Progenitor cell of endocrine pancreas (in vitro differentiated cells): Measurements from ENCODE around the gene MID2. TPM values are rescaled to one million over a fixed set of nuclear protein-coding genes. Genes with fewer than 3 reads are reported as not detected.

ENCODE experiments used
- DNase-seq: peaks from one replicate; pipeline ENCODE4 v3.0.0; 2021; ENCODE audit warnings: low spot score; ENCODE audit not compliant: unreplicated experiment
- H3K27ac Mint-ChIP-seq: 2 replicates; pipeline ENCODE4 v1.8.0; 2021; ENCODE audit warnings: mild to moderate bottlenecking, moderate library complexity, mixed read lengths
- H3K27me3 Mint-ChIP-seq: 2 replicates; pipeline ENCODE4 v1.8.0; 2021; ENCODE audit warnings: mixed read lengths
- H3K36me3 Mint-ChIP-seq: 2 replicates; pipeline ENCODE4 v1.8.0; 2022; ENCODE audit warnings: mixed read lengths; ENCODE audit not compliant: insufficient read depth
- H3K4me1 Mint-ChIP-seq: 2 replicates; pipeline ENCODE4 v1.8.0; 2021; ENCODE audit warnings: low read depth, mixed read lengths
- H3K4me3 Mint-ChIP-seq: 2 replicates; pipeline ENCODE4 v1.8.0; 2021; ENCODE audit warnings: low read depth, mild to moderate bottlenecking, moderate library complexity, mixed read lengths
- H3K9me3 Mint-ChIP-seq: 2 replicates; pipeline ENCODE4 v1.8.0; 2021; ENCODE audit warnings: low read depth, mixed read lengths
- total RNA-seq: library from RNA; stranded (reverse); gene quantifications from 2 replicates; pipeline ENCODE4 v1.2.1, GENCODE V29; 2021
- TF ChIP-seq, protein P1 (sequence below): fragments of 200-600 bp; sonication (generic); IDR thresholded peaks from one replicate; pipeline ENCODE4 v1.5.0; 2021; ENCODE audit warnings: antibody characterized with exemption, mild to moderate bottlenecking; ENCODE audit not compliant: unreplicated experiment

MID2 gene
- total RNA-seq, 1 donor from 2014 or later = 5.9 TPM

DNA sequence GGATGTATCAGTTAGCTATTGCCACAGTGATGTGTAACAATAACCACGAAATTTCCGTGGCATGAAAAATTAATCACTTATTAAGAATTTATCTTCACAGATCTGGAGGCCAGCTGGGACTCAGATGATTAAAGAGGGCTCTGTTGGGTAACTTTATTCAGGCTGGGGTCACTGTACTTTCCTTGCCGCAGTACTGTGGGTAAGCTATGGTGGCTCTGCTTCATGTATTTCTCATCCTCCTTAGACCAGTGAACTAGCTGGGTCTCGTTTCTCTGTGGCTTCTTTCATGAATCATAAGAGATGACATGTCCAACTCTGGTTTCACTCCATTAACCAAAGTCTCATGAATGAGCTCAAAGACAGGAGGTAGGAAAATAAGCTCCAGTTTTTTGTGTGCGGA, 143.0 kb downstream of the MID2 start:
- no peaks in the 10 kb centered on the region for H3K36me3 Mint-ChIP-seq
- peaks cover 13% of the 10 kb centered on the region for H3K9me3 Mint-ChIP-seq

DNA sequence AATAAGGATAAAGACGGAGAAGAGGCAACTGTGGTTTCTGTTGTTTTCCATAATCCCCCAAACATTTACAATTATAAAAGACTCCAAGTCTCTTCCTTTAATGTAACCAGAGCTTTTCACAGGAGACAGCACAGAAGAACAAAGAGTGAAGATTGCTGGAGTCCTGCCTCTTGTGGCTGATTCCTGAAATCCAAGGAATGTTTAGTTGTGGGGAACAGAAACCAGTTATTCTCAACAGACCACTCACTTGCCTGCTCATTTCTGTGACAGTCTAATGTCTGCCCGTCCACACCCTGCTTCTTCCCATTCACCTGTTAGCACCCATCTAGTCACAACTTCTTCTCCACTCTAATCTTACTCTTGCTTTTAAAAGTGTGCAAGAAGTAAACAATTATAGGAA, 144.4 kb downstream of the MID2 start:
- Mint-ChIP-seq H3K27me3 (no peaks in the 10 kb centered on the region), H3K36me3 (no peaks in the 10 kb centered on the region), H3K4me1 (no peaks in the 10 kb centered on the region), H3K4me3 (no peak overlapping the region), H3K9me3 (peaks cover 5% of the 10 kb centered on the region), H3K27ac (no peak overlapping the region)
- no peak for DNase-seq
- TF ChIP-seq, protein P1, sequence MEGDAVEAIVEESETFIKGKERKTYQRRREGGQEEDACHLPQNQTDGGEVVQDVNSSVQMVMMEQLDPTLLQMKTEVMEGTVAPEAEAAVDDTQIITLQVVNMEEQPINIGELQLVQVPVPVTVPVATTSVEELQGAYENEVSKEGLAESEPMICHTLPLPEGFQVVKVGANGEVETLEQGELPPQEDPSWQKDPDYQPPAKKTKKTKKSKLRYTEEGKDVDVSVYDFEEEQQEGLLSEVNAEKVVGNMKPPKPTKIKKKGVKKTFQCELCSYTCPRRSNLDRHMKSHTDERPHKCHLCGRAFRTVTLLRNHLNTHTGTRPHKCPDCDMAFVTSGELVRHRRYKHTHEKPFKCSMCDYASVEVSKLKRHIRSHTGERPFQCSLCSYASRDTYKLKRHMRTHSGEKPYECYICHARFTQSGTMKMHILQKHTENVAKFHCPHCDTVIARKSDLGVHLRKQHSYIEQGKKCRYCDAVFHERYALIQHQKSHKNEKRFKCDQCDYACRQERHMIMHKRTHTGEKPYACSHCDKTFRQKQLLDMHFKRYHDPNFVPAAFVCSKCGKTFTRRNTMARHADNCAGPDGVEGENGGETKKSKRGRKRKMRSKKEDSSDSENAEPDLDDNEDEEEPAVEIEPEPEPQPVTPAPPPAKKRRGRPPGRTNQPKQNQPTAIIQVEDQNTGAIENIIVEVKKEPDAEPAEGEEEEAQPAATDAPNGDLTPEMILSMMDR = no peak

More for the DNA sequence above, 143.0 kb downstream of the MID2 start:
- DNase-seq = no peak
- H3K27ac Mint-ChIP-seq = no peak overlapping the region
- H3K4me3 Mint-ChIP-seq = no peak overlapping the region
- H3K4me1 Mint-ChIP-seq = no peaks in the 10 kb centered on the region
- TF ChIP-seq, protein P1 = no peak
- H3K27me3 Mint-ChIP-seq = no peaks in the 10 kb centered on the region

GRCh38 chrX:107971636-107972035, 146.0 kb downstream of the MID2 start:
- TF ChIP-seq, protein P1 = no peak
- Mint-ChIP-seq H3K4me3 (no peak overlapping the region), H3K27me3 (no peaks in the 10 kb centered on the region), H3K9me3 (peaks cover 8% of the 10 kb centered on the region), H3K27ac (no peak overlapping the region), H3K36me3 (no peaks in the 10 kb centered on the region), H3K4me1 (no peaks in the 10 kb centered on the region)
- DNase-seq = no peak

Other genes starting within 250 kb of the MID2 start
- 35.6 and 36.3 TPM in 2 replicates for gene PRPS1, start 197.4 kb upstream of the MID2 start, total RNA-seq
- gene TSC22D3, start 50.1 kb upstream of the MID2 start, total RNA-seq = 39.6 and 41.4 TPM in 2 replicates
- gene NCBP2L, start 48.1 kb upstream of the MID2 start, total RNA-seq = not detected in 2 replicates
- not detected in 2 replicates for gene TEX13B, start 156.5 kb downstream of the MID2 start, total RNA-seq
- gene VSIG1, start 219.2 kb downstream of the MID2 start, total RNA-seq = 67.9 and 85.3 TPM in 2 replicates